GM13976 (cell line): Measurements from ENCODE around the gene PRKAG2.

Experiments
- DNase-seq: peaks from one replicate; pipeline ENCODE4 v3.0.0; 2012; ENCODE audit warnings: low spot score
- CTCF ChIP-seq: IDR thresholded peaks from 2 replicates; pipeline ENCODE4 v1.5.1; 2012; ENCODE audit warnings: borderline replicate concordance, mild to moderate bottlenecking; ENCODE audit not compliant: insufficient read depth; ENCODE audit errors: extremely low read depth, missing control alignments, control extremely low read depth
- in situ Hi-C: fragments of 300-500 bp; cut with MboI; formaldehyde crosslinking; loops from one replicate; pipeline ENCODE4 v1.12.0; 2022; ENCODE audit warnings: low sequenced_read_pairs, mixed read lengths, inconsistent platforms; ENCODE audit not compliant: unreplicated experiment

The PRKAG2 gene

GRCh38 chr7:151632750-151633515 lies 244.0 kb downstream of the PRKAG2 start:
- TF ChIP-seq CTCF: peak; percentile 13
- DNase-seq: peak; percentile 73
- in situ Hi-C loops: no loop called here

- DNase-seq: peak; percentile 91
- peak; percentile 75 for TF ChIP-seq CTCF
- in situ Hi-C loops: no loop called here
Observed at GRCh38 chr7:151631953-151632749, 244.8 kb downstream of the PRKAG2 start.

GRCh38 chr7:151631570-151631952 lies 245.4 kb downstream of the PRKAG2 start:
- no peak for DNase-seq
- TF ChIP-seq CTCF: no peak
- in situ Hi-C loops: no loop called here

- in situ Hi-C loops: no loop called here
- no peak for TF ChIP-seq CTCF
- DNase-seq: no peak
Observed at GRCh38 chr7:151630851-151631569, 245.9 kb downstream of the PRKAG2 start.

- no peak for TF ChIP-seq CTCF
- DNase-seq: no peak
- in situ Hi-C loops: no loop called here
Observed at GRCh38 chr7:151630358-151630757, 246.6 kb downstream of the PRKAG2 start.

GRCh38 chr7:151629713-151630272 lies 247.1 kb downstream of the PRKAG2 start:
- no peak for DNase-seq
- in situ Hi-C loops: no loop called here
- TF ChIP-seq CTCF: no peak
